ENCODE data around the gene AGT. TPM values are rescaled to one million over a fixed set of nuclear protein-coding genes. Genes with fewer than 3 reads are reported as not detected.

Gene AGT
- total and polyA plus RNA-seq, 2 experiments from 2014 or later = 0.11 TPM; not detected in 1

DNA sequence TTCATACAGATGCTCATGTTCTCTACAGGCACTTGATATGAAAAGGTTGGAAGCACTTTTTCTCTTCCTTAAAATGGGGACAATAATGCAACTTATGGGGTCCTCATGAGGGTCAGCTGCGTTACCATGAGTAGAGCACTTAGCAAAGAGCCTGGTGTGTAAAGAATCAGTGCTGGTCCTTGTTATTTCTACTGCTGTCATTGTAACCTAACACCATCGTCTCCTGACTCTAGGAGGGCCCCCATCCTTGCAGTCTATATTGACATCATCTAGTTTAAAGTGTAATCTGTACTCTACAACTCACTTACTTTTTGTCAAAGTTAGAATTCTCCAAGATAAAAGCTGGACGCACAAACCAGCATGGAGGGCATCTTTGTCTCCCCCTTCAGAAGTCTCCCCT is 35.7 kb upstream of the AGT start (continued):
- TF ChIP-seq ZNF114 (CRISPR knock-in tag; IDR thresholded peaks at IDR 0.05) (no peak), CREB1 (CRISPR knock-in tag; IDR thresholded peaks at IDR 0.05; ENCODE audit: low read depth) (no peak), STAT1 (IDR thresholded peaks at IDR 0.05; ENCODE audit: unreplicated experiment) (no peak), ZNF331 (CRISPR knock-in tag; IDR thresholded peaks at IDR 0.05; ENCODE audit: low read depth) (no peak), JUNB (IDR thresholded peaks at IDR 0.05; ENCODE audit: unreplicated experiment) (no peak), NANOG (IDR thresholded peaks at IDR 0.05; ENCODE audit: borderline replicate concordance) (no peak), POLR2AphosphoS5 (IDR thresholded peaks at IDR 0.05; ENCODE audit: low read depth) (no peak)
- TF ChIP-seq, protein P1, sequence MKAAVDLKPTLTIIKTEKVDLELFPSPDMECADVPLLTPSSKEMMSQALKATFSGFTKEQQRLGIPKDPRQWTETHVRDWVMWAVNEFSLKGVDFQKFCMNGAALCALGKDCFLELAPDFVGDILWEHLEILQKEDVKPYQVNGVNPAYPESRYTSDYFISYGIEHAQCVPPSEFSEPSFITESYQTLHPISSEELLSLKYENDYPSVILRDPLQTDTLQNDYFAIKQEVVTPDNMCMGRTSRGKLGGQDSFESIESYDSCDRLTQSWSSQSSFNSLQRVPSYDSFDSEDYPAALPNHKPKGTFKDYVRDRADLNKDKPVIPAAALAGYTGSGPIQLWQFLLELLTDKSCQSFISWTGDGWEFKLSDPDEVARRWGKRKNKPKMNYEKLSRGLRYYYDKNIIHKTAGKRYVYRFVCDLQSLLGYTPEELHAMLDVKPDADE (IDR thresholded peaks at IDR 0.05) = no peak
- TF ChIP-seq, protein P2, sequence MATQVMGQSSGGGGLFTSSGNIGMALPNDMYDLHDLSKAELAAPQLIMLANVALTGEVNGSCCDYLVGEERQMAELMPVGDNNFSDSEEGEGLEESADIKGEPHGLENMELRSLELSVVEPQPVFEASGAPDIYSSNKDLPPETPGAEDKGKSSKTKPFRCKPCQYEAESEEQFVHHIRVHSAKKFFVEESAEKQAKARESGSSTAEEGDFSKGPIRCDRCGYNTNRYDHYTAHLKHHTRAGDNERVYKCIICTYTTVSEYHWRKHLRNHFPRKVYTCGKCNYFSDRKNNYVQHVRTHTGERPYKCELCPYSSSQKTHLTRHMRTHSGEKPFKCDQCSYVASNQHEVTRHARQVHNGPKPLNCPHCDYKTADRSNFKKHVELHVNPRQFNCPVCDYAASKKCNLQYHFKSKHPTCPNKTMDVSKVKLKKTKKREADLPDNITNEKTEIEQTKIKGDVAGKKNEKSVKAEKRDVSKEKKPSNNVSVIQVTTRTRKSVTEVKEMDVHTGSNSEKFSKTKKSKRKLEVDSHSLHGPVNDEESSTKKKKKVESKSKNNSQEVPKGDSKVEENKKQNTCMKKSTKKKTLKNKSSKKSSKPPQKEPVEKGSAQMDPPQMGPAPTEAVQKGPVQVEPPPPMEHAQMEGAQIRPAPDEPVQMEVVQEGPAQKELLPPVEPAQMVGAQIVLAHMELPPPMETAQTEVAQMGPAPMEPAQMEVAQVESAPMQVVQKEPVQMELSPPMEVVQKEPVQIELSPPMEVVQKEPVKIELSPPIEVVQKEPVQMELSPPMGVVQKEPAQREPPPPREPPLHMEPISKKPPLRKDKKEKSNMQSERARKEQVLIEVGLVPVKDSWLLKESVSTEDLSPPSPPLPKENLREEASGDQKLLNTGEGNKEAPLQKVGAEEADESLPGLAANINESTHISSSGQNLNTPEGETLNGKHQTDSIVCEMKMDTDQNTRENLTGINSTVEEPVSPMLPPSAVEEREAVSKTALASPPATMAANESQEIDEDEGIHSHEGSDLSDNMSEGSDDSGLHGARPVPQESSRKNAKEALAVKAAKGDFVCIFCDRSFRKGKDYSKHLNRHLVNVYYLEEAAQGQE (IDR thresholded peaks at IDR 0.05; ENCODE audit: unreplicated experiment) = no peak

DNA sequence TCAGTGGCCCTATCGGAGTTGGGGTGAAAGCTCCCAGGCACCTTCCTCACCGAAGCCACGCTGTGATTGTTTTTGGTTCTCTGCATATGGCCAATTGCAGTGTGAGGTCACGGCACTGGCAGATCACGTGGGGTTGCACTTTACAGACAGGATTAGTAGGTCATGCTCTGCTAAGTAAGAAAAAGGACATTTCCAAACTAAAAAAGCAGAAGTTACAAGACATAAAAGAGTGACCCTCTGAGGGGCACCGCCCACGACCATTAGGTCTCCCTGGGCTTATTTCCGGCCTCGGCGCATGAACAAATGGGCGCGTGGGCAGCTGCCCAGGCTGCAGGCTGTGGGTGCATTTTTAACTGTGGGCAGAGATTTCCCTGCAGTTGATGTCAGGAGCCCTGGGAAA is 35.2 kb upstream of the AGT start:
- H3K79me2 ChIP-seq (replicated peaks; ENCODE audit: insufficient read depth) = no peaks in the 10 kb centered on the region
- no peaks in the 10 kb centered on the region for H3K9me2 ChIP-seq (ENCODE audit: insufficient read depth)
- no peak overlapping the region for H3K4me3 ChIP-seq
- Mint-ChIP-seq H3K9me3 (no peaks in the 10 kb centered on the region), H3K4me3 (no peak overlapping the region), H3K36me3 (ENCODE audit: low read depth) (no peaks in the 10 kb centered on the region), H3K27ac (no peak overlapping the region), H3K27me3 (ENCODE audit: insufficient read depth, low read depth, poor library complexity) (peaks cover 23% of the 10 kb centered on the region), H3K4me1 (peaks cover 62% of the 10 kb centered on the region)
- H4K20me1 ChIP-seq (replicated peaks; ENCODE audit: insufficient read depth) = no peaks in the 10 kb centered on the region
- no peak overlapping the region for H2AFZ ChIP-seq
- H3K4me2 ChIP-seq = no peak overlapping the region
- H3F3A ChIP-seq (replicated peaks; ENCODE audit: low read depth) = no peaks in the 10 kb centered on the region; the same call in 1 of the 2 replicates
- H3K27me3 ChIP-seq (ENCODE audit: insufficient read depth) = peaks cover 4% of the 10 kb centered on the region; the same call in 1 of the 2 replicates
- DNase-seq (ENCODE audit: low spot score) (no peak), ATAC-seq (no peak)
- H3K27ac ChIP-seq (ENCODE audit: low read depth) = no peak overlapping the region
- H3K36me3 ChIP-seq (ENCODE audit: insufficient read depth) = no peaks in the 10 kb centered on the region
- peaks cover 40% of the 10 kb centered on the region for H3K4me1 ChIP-seq (ENCODE audit: insufficient read depth)
- TF ChIP-seq, protein P1 (IDR thresholded peaks at IDR 0.05) = no peak
- TF ChIP-seq, protein P3, sequence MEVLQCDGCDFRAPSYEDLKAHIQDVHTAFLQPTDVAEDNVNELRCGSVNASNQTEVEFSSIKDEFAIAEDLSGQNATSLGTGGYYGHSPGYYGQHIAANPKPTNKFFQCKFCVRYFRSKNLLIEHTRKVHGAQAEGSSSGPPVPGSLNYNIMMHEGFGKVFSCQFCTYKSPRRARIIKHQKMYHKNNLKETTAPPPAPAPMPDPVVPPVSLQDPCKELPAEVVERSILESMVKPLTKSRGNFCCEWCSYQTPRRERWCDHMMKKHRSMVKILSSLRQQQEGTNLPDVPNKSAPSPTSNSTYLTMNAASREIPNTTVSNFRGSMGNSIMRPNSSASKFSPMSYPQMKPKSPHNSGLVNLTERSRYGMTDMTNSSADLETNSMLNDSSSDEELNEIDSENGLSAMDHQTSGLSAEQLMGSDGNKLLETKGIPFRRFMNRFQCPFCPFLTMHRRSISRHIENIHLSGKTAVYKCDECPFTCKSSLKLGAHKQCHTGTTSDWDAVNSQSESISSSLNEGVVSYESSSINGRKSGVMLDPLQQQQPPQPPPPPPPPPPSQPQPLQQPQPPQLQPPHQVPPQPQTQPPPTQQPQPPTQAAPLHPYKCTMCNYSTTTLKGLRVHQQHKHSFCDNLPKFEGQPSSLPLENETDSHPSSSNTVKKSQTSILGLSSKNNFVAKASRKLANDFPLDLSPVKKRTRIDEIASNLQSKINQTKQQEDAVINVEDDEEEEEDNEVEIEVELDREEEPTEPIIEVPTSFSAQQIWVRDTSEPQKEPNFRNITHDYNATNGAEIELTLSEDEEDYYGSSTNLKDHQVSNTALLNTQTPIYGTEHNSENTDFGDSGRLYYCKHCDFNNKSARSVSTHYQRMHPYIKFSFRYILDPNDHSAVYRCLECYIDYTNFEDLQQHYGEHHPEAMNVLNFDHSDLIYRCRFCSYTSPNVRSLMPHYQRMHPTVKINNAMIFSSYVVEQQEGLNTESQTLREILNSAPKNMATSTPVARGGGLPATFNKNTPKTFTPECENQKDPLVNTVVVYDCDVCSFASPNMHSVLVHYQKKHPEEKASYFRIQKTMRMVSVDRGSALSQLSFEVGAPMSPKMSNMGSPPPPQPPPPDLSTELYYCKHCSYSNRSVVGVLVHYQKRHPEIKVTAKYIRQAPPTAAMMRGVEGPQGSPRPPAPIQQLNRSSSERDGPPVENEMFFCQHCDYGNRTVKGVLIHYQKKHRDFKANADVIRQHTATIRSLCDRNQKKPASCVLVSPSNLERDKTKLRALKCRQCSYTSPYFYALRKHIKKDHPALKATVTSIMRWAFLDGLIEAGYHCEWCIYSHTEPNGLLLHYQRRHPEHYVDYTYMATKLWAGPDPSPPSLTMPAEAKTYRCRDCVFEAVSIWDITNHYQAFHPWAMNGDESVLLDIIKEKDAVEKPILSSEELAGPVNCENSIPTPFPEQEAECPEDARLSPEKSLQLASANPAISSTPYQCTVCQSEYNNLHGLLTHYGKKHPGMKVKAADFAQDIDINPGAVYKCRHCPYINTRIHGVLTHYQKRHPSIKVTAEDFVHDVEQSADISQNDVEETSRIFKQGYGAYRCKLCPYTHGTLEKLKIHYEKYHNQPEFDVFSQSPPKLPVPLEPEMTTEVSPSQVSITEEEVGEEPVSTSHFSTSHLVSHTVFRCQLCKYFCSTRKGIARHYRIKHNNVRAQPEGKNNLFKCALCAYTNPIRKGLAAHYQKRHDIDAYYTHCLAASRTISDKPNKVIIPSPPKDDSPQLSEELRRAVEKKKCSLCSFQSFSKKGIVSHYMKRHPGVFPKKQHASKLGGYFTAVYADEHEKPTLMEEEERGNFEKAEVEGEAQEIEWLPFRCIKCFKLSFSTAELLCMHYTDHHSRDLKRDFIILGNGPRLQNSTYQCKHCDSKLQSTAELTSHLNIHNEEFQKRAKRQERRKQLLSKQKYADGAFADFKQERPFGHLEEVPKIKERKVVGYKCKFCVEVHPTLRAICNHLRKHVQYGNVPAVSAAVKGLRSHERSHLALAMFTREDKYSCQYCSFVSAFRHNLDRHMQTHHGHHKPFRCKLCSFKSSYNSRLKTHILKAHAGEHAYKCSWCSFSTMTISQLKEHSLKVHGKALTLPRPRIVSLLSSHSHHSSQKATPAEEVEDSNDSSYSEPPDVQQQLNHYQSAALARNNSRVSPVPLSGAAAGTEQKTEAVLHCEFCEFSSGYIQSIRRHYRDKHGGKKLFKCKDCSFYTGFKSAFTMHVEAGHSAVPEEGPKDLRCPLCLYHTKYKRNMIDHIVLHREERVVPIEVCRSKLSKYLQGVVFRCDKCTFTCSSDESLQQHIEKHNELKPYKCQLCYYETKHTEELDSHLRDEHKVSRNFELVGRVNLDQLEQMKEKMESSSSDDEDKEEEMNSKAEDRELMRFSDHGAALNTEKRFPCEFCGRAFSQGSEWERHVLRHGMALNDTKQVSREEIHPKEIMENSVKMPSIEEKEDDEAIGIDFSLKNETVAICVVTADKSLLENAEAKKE (CRISPR knock-in tag; IDR thresholded peaks at IDR 0.05) = no peak
- TF ChIP-seq ZNF331 (CRISPR knock-in tag; IDR thresholded peaks at IDR 0.05; ENCODE audit: low read depth) = no peak
- TF ChIP-seq, protein P4, sequence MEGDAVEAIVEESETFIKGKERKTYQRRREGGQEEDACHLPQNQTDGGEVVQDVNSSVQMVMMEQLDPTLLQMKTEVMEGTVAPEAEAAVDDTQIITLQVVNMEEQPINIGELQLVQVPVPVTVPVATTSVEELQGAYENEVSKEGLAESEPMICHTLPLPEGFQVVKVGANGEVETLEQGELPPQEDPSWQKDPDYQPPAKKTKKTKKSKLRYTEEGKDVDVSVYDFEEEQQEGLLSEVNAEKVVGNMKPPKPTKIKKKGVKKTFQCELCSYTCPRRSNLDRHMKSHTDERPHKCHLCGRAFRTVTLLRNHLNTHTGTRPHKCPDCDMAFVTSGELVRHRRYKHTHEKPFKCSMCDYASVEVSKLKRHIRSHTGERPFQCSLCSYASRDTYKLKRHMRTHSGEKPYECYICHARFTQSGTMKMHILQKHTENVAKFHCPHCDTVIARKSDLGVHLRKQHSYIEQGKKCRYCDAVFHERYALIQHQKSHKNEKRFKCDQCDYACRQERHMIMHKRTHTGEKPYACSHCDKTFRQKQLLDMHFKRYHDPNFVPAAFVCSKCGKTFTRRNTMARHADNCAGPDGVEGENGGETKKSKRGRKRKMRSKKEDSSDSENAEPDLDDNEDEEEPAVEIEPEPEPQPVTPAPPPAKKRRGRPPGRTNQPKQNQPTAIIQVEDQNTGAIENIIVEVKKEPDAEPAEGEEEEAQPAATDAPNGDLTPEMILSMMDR (conservative IDR thresholded peaks at IDR 0.05; ENCODE audit: low read depth in 2 of 2) = no peak
- no peak for TF ChIP-seq STAT1 (IDR thresholded peaks at IDR 0.05; ENCODE audit: unreplicated experiment)
- TF ChIP-seq ZNF114 (CRISPR knock-in tag; IDR thresholded peaks at IDR 0.05) = no peak
- no peak for TF ChIP-seq JUNB (IDR thresholded peaks at IDR 0.05; ENCODE audit: unreplicated experiment)
